Esophagus mucosa (tissue), 1 donor: Measurements from ENCODE around the gene GPR153. TPM values are rescaled to one million over a fixed set of nuclear protein-coding genes. Genes with fewer than 3 reads are reported as not detected.
A peak's percentile ranks its signal among the peaks of the same experiment; 100 is the strongest.

Source experiments
- ATAC-seq: fragments of 200-7000 bp; cut with Tn5 transposase; one replicate; pipeline ENCODE4 v1.9.1; 2020
- total RNA-seq: library from RNA; stranded (reverse); gene quantifications from one replicate; pipeline ENCODE4 v1.2.4, GENCODE V29; 2023
- donor health status: DM: yes; HTN: yes; CAD: no.

The GPR153 gene
- total RNA-seq, 1 donor from 2014 or later: 9.1 TPM

- ATAC-seq: no peak
These were observed 25.4 kb upstream of the GPR153 start for GRCh38 chr1:6286266-6286665.

- ATAC-seq: no peak
These were observed 24.4 kb upstream of the GPR153 start for GRCh38 chr1:6285336-6285735.

GRCh38 chr1:6282577-6283270, 21.8 kb upstream of the GPR153 start:
- ATAC-seq: no peak

- ATAC-seq: no peak
These were observed 20.9 kb upstream of the GPR153 start for GRCh38 chr1:6281511-6282402.

GRCh38 chr1:6280761-6281451, 20.0 kb upstream of the GPR153 start:
- peak; percentile 5 for ATAC-seq

- ATAC-seq: no peak
These were observed 18.9 kb upstream of the GPR153 start for GRCh38 chr1:6279613-6280383.

- no peak for ATAC-seq
These were observed 18.2 kb upstream of the GPR153 start for GRCh38 chr1:6279066-6279465.

- no peak for ATAC-seq
These were observed 17.4 kb upstream of the GPR153 start for GRCh38 chr1:6278263-6278662.

GRCh38 chr1:6276811-6277555, 16.1 kb upstream of the GPR153 start:
- ATAC-seq: no peak

GRCh38 chr1:6275826-6276782, 15.2 kb upstream of the GPR153 start:
- ATAC-seq: no peak

- no peak for ATAC-seq
These were observed 13.8 kb upstream of the GPR153 start for GRCh38 chr1:6274622-6275139.

GRCh38 chr1:6274102-6274501, 13.2 kb upstream of the GPR153 start:
- ATAC-seq: no peak

GRCh38 chr1:6273380-6273891, 12.5 kb upstream of the GPR153 start:
- peak; percentile 43 for ATAC-seq

- ATAC-seq: no peak
These were observed 12.0 kb upstream of the GPR153 start for GRCh38 chr1:6272868-6273267.

- ATAC-seq: no peak
These were observed 11.6 kb upstream of the GPR153 start for GRCh38 chr1:6272452-6272851.

- ATAC-seq: no peak
These were observed 10.7 kb upstream of the GPR153 start for GRCh38 chr1:6271554-6271953.

GRCh38 chr1:6271006-6271405, 10.1 kb upstream of the GPR153 start:
- ATAC-seq: no peak

GRCh38 chr1:6270401-6270800, 9.5 kb upstream of the GPR153 start:
- no peak for ATAC-seq

- no peak for ATAC-seq
These were observed 9.0 kb upstream of the GPR153 start for GRCh38 chr1:6269720-6270400.
